Measurements from ENCODE around the gene LDLRAD3.

DNA sequence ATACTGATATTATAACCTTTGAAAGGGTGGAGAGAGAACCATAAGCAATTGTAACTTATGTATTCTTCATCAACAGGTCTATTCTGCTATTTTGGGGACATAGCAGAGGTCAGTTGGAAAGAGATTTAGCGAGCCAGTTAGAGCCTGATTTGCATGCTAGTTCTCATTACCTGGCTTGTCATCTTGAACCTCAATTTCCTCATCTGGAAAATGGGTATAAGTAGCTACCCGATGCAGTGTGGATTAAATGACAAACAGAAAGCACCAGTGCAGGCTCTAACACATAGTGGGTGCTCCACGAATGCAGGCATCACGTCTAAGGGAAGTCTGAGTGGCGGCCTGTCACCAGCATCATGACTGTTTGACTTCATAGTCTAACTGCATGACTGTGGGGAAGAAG, 67.7 kb downstream of the LDLRAD3 start:
- TF ChIP-seq POLR2A (IDR thresholded peaks at IDR 0.05) (no peak), CTCF (IDR thresholded peaks at IDR 0.05) (no peak)

All from adrenal gland (tissue), 5 donors.